Left ventricle myocardium inferior (tissue), 1 donor: ENCODE data around the gene TP53BP2. TPM values are rescaled to one million over a fixed set of nuclear protein-coding genes. Genes with fewer than 3 reads are reported as not detected.

ENCODE experiments used
- DNase-seq: peaks from one replicate; pipeline ENCODE4 v3.0.0-alpha.2; 2020
- H3K27ac ChIP-seq: fragments of 200-600 bp; replicated peaks from 2 replicates; pipeline ENCODE4 v1.8.0; 2021
- H3K27me3 ChIP-seq: fragments of 200-600 bp; 2 replicates; pipeline ENCODE4 v1.8.0; 2021; ENCODE audit warnings: low read depth
- H3K36me3 ChIP-seq: fragments of 200-600 bp; 2 replicates; pipeline ENCODE4 v1.8.0; 2021
- H3K4me1 ChIP-seq: fragments of 200-600 bp; 2 replicates; pipeline ENCODE4 v1.8.0; 2021
- H3K4me3 ChIP-seq: fragments of 200-600 bp; 2 replicates; pipeline ENCODE4 v1.8.0; 2021; ENCODE audit warnings: mild to moderate bottlenecking, moderate library complexity
- H3K9me3 ChIP-seq: fragments of 200-600 bp; replicated peaks from 2 replicates; pipeline ENCODE4 v1.8.0; 2021
- intact Hi-C: fragments of 100-400 bp; cut with micrococcal nuclease; formaldehyde crosslinking; loops from one replicate; pipeline ENCODE4 v1.11.0; 2022
- total RNA-seq: library from RNA; stranded (reverse); fragmentation: NEBNext Ultra II Directional; extraction: Animal tissue kit (Norgen Biotek cat#: 25700); gene quantifications from one replicate; pipeline ENCODE4 v1.2.1, GENCODE V29; 2021
- TF ChIP-seq, protein P1 (sequence below): fragments of 200-600 bp; IDR thresholded peaks from 2 replicates; pipeline ENCODE4 v1.8.0; 2021; ENCODE audit warnings: antibody characterized with exemption, mild to moderate bottlenecking, borderline replicate concordance
- donor health status: DM: no; HTN: yes; CAD: no; lungs with severe emphysema.

The TP53BP2 gene
- total RNA-seq, 1 donor from 2014 or later: 19.0 TPM

DNA sequence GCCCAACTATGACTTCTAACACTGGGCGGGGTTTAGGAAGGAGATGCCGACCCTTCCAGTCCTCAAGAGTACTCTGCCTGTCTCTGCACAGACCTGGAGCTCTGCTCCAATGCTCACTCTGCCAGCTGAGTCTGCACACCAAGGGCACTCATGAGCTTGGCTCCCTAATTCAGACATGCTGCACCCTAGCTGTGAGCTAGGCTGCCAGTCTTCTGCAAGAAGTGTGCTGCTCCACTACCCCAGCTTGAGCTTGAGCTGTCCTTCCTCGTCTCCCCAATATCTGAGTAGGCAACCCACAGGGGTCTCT lies 13.2 kb downstream of the TP53BP2 start:
- no peak for DNase-seq
- H3K4me1 ChIP-seq: peaks cover 74% of the 10 kb centered on the region
- TF ChIP-seq, protein P1, sequence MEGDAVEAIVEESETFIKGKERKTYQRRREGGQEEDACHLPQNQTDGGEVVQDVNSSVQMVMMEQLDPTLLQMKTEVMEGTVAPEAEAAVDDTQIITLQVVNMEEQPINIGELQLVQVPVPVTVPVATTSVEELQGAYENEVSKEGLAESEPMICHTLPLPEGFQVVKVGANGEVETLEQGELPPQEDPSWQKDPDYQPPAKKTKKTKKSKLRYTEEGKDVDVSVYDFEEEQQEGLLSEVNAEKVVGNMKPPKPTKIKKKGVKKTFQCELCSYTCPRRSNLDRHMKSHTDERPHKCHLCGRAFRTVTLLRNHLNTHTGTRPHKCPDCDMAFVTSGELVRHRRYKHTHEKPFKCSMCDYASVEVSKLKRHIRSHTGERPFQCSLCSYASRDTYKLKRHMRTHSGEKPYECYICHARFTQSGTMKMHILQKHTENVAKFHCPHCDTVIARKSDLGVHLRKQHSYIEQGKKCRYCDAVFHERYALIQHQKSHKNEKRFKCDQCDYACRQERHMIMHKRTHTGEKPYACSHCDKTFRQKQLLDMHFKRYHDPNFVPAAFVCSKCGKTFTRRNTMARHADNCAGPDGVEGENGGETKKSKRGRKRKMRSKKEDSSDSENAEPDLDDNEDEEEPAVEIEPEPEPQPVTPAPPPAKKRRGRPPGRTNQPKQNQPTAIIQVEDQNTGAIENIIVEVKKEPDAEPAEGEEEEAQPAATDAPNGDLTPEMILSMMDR: peak; percentile 30

DNA sequence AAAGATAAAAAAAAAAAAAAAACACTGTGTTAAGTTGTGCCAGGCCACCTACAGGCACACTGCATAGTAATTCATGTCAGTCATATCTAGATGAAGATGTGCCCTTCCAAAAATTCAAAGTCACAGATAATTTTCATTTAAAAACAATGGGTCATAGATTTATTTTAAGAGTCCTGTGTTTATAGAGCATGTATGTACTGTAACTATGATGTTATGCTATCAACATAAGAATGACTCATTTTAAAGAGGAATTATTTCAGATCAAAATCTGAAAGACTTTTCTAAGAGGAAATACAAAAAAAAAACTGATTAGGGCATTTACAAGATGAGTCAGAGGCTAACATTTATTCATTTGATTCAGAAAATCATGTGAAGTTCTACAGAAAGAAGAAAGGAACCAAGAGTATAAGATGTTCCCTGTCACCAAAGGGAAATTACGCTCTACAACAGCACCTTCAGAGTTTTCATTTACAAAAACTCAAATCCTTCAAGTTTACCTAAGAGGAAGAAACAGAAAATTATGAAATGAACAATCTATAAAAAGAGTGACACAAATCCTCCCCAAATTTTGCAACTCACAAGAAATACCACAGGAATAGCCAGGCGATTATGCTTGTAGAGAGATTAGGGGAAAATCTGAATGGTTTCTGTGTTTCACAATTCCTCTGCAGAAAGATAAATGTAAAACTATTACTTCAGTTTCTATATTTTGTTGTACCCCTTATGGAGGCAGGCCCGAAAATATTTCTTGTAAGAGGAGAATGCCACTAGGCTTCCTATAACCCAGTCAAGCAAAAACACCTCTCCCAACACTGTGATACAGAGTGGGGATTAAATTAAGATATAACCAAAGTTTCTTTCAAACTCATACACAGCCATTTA lies 13.8 kb downstream of the TP53BP2 start:
- TF ChIP-seq, protein P1: no peak
- H3K9me3 ChIP-seq: no peaks in the 10 kb centered on the region
- DNase-seq: no peak
- H3K27me3 ChIP-seq: no peaks in the 10 kb centered on the region
- peaks cover 74% of the 10 kb centered on the region for H3K4me1 ChIP-seq
- H3K36me3 ChIP-seq: no peaks in the 10 kb centered on the region
- H3K27ac ChIP-seq: peak overlapping the region; percentile 50
- intact Hi-C loops: no loop called here
- no peak overlapping the region for H3K4me3 ChIP-seq

More for the DNA sequence above, 13.2 kb downstream of the TP53BP2 start:
- H3K27ac ChIP-seq: peak overlapping the region; percentile 50
- intact Hi-C loops: no loop called here
- H3K4me3 ChIP-seq: no peak overlapping the region
- no peaks in the 10 kb centered on the region for H3K36me3 ChIP-seq
- no peaks in the 10 kb centered on the region for H3K9me3 ChIP-seq
- no peaks in the 10 kb centered on the region for H3K27me3 ChIP-seq

DNA sequence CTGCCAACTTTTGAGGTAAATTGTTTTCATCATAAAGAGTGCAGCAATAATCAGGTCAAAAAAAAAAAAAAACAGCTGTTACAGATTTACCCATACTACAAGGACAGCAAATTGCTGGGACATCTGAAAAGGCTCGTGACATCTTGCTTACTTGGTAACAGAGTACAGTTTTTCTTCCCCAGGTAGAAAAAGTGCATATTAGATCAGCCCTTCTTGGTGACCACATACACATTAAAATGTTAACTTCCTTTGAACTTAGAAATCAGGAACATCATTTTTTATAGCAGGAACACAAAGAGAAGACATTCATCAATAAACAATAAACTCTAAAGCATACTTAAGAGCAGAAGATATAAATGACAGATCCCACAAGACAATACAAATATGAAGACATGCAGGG lies 16.1 kb downstream of the TP53BP2 start:
- intact Hi-C loops: no loop called here

DNA sequence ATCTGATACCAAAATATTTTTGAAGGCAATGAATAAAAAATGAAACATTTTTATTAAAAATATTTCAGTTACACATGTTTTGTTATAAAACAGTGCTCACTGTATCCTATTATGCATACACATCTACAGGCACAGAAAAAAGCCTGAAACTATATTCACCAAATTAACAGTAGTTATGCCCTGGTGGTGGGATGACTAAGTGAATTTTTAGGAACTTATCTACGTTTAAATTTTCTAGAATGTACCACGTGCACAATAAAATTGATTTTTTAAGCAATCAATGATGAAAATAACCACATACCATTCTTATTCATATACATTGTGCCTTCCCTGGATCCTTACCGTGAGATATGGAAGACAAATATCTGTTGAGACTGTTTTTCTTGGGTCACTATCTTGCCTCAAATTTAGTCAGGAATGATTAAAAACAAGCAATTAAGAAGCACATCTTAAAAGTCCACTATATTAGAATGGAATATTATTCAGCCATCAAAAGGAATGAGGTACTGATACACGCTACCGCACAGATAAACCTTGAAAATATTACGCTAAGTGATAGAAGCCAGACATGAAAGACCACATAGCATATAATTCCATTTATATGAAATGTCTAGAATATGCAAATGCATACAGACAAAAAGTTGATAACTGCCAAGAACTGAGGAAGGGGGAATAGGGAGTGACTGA lies 17.4 kb downstream of the TP53BP2 start:
- intact Hi-C loops: no loop called here
- Histone ChIP-seq H3K9me3 (no peaks in the 10 kb centered on the region), H3K4me1 (peaks cover 73% of the 10 kb centered on the region), H3K27me3 (no peaks in the 10 kb centered on the region), H3K36me3 (no peaks in the 10 kb centered on the region), H3K27ac (no peak overlapping the region), H3K4me3 (no peak overlapping the region)
- no peak for DNase-seq
- TF ChIP-seq, protein P1: no peak

More for the DNA sequence above, 16.1 kb downstream of the TP53BP2 start:
- DNase-seq: no peak
- Histone ChIP-seq H3K36me3 (no peaks in the 10 kb centered on the region), H3K27me3 (no peaks in the 10 kb centered on the region), H3K4me3 (no peak overlapping the region), H3K27ac (no peak overlapping the region), H3K9me3 (no peaks in the 10 kb centered on the region), H3K4me1 (peaks cover 70% of the 10 kb centered on the region)
- TF ChIP-seq, protein P1: no peak

DNA sequence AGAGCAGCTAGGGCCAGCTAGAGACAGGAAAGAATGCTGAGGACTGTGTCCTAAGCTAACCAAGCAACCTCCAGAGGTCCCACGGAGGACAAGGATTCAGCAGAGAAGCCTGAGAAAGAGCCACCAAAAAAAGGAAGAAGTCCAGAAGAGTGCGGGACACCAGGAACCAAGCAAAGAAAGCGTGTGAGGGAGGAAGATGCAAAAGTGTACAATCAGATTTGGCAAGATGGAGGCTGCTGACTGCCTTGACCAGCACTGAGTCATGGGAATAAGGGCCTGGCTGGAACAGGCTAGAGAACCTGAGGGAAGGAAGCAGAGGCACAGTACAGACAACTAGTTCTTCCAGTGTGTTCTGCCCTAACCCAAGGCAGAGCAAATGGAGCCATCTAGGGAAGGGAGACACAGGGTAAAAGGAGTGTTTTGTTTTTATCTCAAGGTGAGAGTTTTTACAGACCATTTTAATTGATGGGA lies 18.5 kb downstream of the TP53BP2 start:
- intact Hi-C loops: no loop called here
- Histone ChIP-seq H3K36me3 (no peaks in the 10 kb centered on the region), H3K4me3 (no peak overlapping the region), H3K27me3 (no peaks in the 10 kb centered on the region), H3K27ac (no peak overlapping the region), H3K4me1 (peaks cover 64% of the 10 kb centered on the region), H3K9me3 (no peaks in the 10 kb centered on the region)
- DNase-seq: no peak
- TF ChIP-seq, protein P1: no peak
